SHP77 treated with DMSO at 0.1 percent for 48 hours (cell line): ENCODE results near the gene TSC22D4.

Source experiments
- DNase-seq: peaks from one replicate; lab custom pipeline; 2025; lab: John Stamatoyannopoulos, UW

TSC22D4 gene

GRCh38 chr7:100492738-100493475 is 13.9 kb upstream of the TSC22D4 start:
- no peak for DNase-seq

GRCh38 chr7:100491192-100491578 is 12.2 kb upstream of the TSC22D4 start:
- no peak for DNase-seq

DNA sequence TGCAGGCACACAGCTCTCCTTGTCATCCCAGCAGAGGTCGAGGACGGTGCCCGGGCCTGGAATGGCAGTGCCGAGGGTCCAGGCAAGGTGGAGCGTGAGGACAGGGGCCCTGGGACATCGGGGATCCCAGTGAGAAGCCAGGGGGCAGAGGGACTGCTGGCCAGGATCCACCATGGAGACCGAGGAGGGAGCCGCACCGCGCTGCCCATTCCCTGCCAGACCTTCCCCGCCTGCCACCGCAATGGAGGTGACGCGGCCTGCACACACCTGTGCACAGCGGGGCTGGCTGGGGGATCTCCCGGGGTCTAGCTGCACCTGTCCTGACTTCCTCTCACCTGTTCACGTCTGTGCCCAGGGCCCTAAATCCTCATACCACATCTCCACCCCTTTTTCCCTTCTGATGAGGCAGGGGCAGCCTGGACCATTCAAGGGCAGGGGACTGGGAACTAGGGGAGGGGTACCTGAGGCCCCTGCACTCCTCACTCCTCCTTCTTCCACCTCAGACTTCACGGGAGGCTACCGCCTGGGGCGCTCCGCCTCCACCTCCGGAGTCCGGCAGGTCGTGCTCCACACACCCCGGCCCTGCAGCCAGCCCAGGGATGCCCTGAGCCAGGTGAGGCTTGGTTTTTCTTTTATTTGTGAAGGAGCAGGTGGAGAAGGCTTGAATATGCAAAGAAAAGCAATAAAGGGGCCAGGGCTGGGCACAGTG is 11.6 kb upstream of the TSC22D4 start:
- DNase-seq = no peak

DNA sequence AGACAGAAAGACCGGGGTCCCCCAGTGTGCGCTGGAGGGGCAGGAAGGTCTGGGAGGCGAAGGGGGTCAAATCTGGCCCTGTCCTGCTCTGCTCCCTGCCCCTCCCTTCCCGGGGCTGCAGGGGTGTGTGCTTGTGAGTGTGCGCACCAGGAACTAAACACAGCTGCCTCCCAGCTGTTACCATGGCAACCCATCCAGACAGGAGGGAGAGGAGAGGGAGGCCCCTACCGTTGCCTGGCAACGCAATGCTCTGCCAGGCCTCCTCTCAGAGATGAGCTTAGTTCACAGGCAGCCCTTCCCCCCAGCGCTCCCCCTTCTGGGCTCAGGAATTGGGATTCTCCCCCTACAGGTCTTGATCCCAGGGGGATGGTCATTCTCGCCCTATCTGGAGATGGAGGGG is 10.8 kb upstream of the TSC22D4 start:
- peak; percentile 90 for DNase-seq

- no peak for DNase-seq
Measured at GRCh38 chr7:100489121-100489520, 10.1 kb upstream of the TSC22D4 start.

GRCh38 chr7:100488333-100489095 is 9.5 kb upstream of the TSC22D4 start:
- no peak for DNase-seq

DNA sequence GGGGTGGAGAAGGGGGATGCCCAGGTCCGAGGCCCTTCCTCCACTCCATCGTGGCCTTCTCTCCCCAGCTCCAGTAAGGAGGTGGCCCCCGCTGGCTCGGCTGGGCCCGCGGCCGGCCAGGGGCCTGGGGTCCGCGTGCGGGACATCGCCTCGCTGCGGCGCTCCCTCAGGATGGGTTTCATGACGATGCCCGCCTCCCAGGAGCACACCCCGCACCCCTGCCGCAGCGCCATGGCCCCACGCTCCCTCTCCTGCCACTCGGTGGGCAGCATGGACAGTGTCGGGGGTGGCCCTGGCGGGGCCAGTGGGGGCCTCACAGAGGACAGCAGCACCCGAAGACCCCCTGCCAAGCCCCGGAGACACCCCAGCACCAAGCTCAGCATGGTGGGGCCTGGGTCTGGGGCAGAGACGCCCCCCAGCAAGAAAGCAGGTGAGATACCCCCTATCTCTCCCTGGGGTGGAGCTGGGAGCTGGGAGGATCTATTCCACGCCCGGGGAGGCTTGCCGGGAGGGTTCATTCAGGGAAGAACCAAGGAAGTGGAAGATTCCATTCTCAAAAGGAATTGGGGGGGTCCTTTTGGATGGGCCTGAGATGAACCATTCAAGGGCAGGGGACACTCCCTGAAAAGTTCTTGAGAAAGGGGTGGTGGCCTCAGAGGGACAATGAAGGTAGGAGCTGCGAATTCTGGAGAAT is 7.9 kb upstream of the TSC22D4 start:
- no peak for DNase-seq

- DNase-seq = no peak
Measured at GRCh38 chr7:100486111-100486636, 7.2 kb upstream of the TSC22D4 start.

GRCh38 chr7:100485471-100485876 is 6.5 kb upstream of the TSC22D4 start:
- no peak for DNase-seq

DNA sequence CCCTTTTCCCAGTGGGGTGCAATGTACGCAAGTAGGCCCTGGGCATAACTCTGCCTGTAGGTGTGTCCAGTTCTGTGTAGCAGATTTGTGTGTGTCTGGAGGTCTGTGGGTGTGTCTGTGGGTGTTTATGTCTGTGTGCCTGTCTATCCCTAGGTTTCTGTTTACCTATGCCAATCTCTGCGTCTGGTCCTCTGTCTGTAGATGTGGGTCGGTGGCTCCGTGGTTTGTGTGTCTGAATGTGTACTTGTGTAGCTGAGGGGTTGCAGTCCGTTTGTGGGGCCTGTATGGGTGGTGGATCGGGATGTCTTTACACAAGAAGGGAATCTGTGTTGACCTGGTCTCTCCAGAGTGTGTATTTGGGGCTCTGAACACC is 5.6 kb upstream of the TSC22D4 start:
- no peak for DNase-seq

DNA sequence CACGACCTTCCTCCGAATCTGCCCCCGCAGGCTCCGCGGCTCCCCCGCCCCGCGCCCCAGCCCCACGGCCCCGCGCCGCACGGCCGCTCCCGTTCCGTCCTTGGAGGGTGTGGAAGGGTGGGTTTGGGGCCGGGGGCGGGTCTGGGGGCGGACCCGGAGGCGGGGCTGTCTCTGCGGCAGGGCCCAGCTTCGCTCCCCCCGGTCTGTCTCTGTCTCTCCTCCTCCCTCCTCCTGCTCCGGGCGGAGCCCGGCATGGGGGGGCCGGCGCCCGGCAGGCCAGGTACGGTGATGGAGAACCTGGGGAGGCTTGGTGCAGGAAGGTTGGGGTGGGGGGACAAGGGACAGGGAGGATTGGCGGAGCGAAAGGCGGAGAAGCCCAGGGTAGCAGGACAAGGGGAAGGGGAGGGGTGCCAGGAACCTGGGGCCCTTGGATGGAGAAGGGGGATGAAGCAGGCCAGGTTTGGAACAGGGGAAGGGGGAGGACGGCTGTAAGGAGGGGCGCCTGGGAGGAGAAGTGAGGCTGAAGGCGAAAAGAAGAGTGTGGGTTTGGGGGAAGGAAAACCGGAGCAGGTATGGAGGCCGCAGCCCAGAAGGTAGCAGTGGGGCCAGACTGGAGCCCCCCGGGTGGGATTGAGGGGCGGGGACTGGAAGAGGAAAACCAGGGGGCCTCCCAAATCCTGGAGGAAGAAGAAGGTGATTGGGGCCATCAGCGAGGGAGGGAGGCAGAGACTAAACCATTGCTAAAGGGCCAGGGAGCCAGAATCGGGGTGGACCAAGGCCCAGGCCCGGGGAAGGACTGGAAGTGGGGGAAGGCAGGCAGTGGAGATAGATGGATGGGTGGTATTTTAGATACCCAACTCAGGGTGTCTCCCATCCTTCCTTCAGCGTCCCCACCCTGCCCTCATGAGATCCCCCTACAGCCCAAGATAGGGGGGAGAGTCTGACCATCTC is 5.0 kb upstream of the TSC22D4 start, which contains the start of gene NYAP1:
Gene NYAP1 (plus strand): TSS at position 206 of the 951 bp plus-strand sequence. CDS start 1,385 bp downstream, outside the sequence.
- no peak for DNase-seq

GRCh38 chr7:100483090-100483721 is 4.2 kb upstream of the TSC22D4 start:
- no peak for DNase-seq

- DNase-seq = no peak
Measured at GRCh38 chr7:100482728-100483089, 3.7 kb upstream of the TSC22D4 start.

GRCh38 chr7:100481466-100481865 is 2.5 kb upstream of the TSC22D4 start:
- no peak for DNase-seq

- DNase-seq = no peak
Measured at GRCh38 chr7:100477871-100478267, 1.1 kb downstream of the TSC22D4 start.

GRCh38 chr7:100476903-100477870 is 1.8 kb downstream of the TSC22D4 start:
- no peak for DNase-seq

DNA sequence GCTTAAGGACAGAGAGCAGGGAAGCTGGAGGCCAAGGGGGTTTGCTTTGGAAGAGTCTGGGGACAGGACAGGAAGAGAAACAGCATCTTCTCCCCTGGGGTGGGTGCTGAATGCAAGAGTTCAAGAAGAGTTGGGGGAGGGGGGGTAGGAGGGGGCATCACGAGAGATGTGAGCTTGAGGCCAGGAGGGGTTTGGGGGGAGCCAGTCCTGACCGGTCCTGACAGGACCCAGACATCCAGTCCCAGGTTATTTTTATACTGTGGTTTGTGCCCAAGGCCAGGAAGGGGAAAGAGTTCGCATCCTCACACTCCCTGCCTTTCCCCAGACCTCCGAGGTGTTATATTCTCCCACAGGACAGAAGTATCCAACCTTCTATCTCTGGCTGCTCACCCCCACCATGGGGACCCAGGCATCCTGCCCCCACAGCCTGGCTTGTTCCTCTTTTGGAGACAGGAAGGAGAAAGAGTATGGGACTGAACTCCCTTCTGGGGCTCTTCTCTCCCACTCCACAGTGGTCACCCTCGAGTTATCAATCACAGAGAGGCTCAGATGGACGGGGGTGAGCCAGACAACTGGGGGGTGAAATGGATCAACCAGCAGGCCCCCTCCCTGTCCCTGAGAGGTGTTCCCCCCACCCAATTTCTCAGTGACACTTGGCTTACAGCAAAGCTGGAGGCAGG is 2.8 kb downstream of the TSC22D4 start:
- DNase-seq = no peak

GRCh38 chr7:100475549-100475948 is 3.5 kb downstream of the TSC22D4 start:
- no peak for DNase-seq
